Hypothalamus (tissue), 51 donors: ENCODE results near the gene HMGB4.

Source experiments
- DNase-seq, 51 donors: peaks; one replicate each; lab custom pipeline; 2025; lab: John Stamatoyannopoulos, UW

Gene HMGB4

GRCh38 chr1:33863779-33864178 lies at the start of gene HMGB4:
HMGB4 (plus strand) TSS chr1:33864079; CDS start chr1:33864192, 113 bp downstream.
- no peak for DNase-seq

GRCh38 chr1:33814166-33814565 lies 49.7 kb upstream of the HMGB4 start:
- DNase-seq: no peak

- no peak for DNase-seq
Measured at GRCh38 chr1:33815061-33815460, 48.8 kb upstream of the HMGB4 start.

- DNase-seq: no peak
Measured at GRCh38 chr1:33818071-33818470, 45.8 kb upstream of the HMGB4 start.

- DNase-seq: no peak
Measured at GRCh38 chr1:33819290-33819912, 44.5 kb upstream of the HMGB4 start.

- DNase-seq: no peak
Measured at GRCh38 chr1:33819913-33820311, 44.0 kb upstream of the HMGB4 start.

GRCh38 chr1:33820804-33821203 lies 43.1 kb upstream of the HMGB4 start:
- no peak for DNase-seq

GRCh38 chr1:33821291-33821690 lies 42.6 kb upstream of the HMGB4 start:
- no peak for DNase-seq

- DNase-seq: no peak
Measured at GRCh38 chr1:33822396-33822795, 41.5 kb upstream of the HMGB4 start.

GRCh38 chr1:33823401-33823800 lies 40.5 kb upstream of the HMGB4 start:
- DNase-seq: no peak

GRCh38 chr1:33823830-33824229 lies 40.0 kb upstream of the HMGB4 start:
- no peak for DNase-seq

GRCh38 chr1:33824321-33824720 lies 39.6 kb upstream of the HMGB4 start:
- no peak for DNase-seq

- no peak for DNase-seq
Measured at GRCh38 chr1:33824971-33825370, 38.9 kb upstream of the HMGB4 start.

GRCh38 chr1:33825506-33825905 lies 38.4 kb upstream of the HMGB4 start:
- no peak for DNase-seq

GRCh38 chr1:33826311-33826710 lies 37.6 kb upstream of the HMGB4 start:
- no peak for DNase-seq

GRCh38 chr1:33826711-33827110 lies 37.2 kb upstream of the HMGB4 start:
- DNase-seq: no peak

- DNase-seq: no peak
Measured at GRCh38 chr1:33828059-33828458, 35.8 kb upstream of the HMGB4 start.

- DNase-seq: no peak
Measured at GRCh38 chr1:33828654-33829053, 35.2 kb upstream of the HMGB4 start.

- DNase-seq: no peak
Measured at GRCh38 chr1:33836911-33837310, 27.0 kb upstream of the HMGB4 start.

GRCh38 chr1:33837635-33838034 lies 26.2 kb upstream of the HMGB4 start:
- DNase-seq: no peak

GRCh38 chr1:33841494-33841893 lies 22.4 kb upstream of the HMGB4 start:
- DNase-seq: no peak

- no peak for DNase-seq
Measured at GRCh38 chr1:33842348-33842747, 21.5 kb upstream of the HMGB4 start.

- no peak for DNase-seq
Measured at GRCh38 chr1:33844166-33844565, 19.7 kb upstream of the HMGB4 start.
